Choroid plexus epithelial cell (primary cell): ENCODE results near the gene SLC22A1.

Experiments used
- DNase-seq: peaks from one replicate; pipeline ENCODE4 v3.0.0-alpha.2; 2010; ENCODE audit warnings: low read depth
- H3K4me3 ChIP-seq: 2 replicates; pipeline ENCODE4 v1.5.1; 2011; ENCODE audit warnings: low read depth, mild to moderate bottlenecking, control low read depth, low read length, moderate library complexity
- CTCF ChIP-seq: conservative IDR thresholded peaks from 2 replicates; pipeline ENCODE4 v1.5.1; 2011; ENCODE audit warnings: low read depth, mild to moderate bottlenecking, control low read depth, inconsistent platforms, low read length, moderate library complexity

The SLC22A1 gene

GRCh38 chr6:160095146-160095845 is 26.3 kb upstream of the SLC22A1 start:
- TF ChIP-seq CTCF, result no peak
- DNase-seq, result no peak
- no peak overlapping the region for H3K4me3 ChIP-seq

- no peak overlapping the region for H3K4me3 ChIP-seq
- peak; percentile 70 for DNase-seq
- no peak for TF ChIP-seq CTCF
Measured at GRCh38 chr6:160101277-160102205, 20.1 kb upstream of the SLC22A1 start.

GRCh38 chr6:160102399-160102798 is 19.2 kb upstream of the SLC22A1 start:
- DNase-seq, result no peak
- no peak overlapping the region for H3K4me3 ChIP-seq
- no peak for TF ChIP-seq CTCF

GRCh38 chr6:160102956-160103824 is 18.4 kb upstream of the SLC22A1 start:
- TF ChIP-seq CTCF, result peak; percentile 60
- DNase-seq, result peak; percentile 51
- no peak overlapping the region for H3K4me3 ChIP-seq

- DNase-seq, result peak; percentile 26
- no peak for TF ChIP-seq CTCF
- no peak overlapping the region for H3K4me3 ChIP-seq
Measured at GRCh38 chr6:160103825-160104100, 17.9 kb upstream of the SLC22A1 start.

- no peak overlapping the region for H3K4me3 ChIP-seq
- no peak for TF ChIP-seq CTCF
- no peak for DNase-seq
Measured at GRCh38 chr6:160104821-160105517, 16.6 kb upstream of the SLC22A1 start.
